ENCODE data around the gene FGF11. TPM values are rescaled to one million over a fixed set of nuclear protein-coding genes. Genes with fewer than 3 reads are reported as not detected.

The FGF11 gene
- total and polyA plus RNA-seq, 8 donors: 0.37 to 15.6 (median 1.7) TPM; not detected in 4

DNA sequence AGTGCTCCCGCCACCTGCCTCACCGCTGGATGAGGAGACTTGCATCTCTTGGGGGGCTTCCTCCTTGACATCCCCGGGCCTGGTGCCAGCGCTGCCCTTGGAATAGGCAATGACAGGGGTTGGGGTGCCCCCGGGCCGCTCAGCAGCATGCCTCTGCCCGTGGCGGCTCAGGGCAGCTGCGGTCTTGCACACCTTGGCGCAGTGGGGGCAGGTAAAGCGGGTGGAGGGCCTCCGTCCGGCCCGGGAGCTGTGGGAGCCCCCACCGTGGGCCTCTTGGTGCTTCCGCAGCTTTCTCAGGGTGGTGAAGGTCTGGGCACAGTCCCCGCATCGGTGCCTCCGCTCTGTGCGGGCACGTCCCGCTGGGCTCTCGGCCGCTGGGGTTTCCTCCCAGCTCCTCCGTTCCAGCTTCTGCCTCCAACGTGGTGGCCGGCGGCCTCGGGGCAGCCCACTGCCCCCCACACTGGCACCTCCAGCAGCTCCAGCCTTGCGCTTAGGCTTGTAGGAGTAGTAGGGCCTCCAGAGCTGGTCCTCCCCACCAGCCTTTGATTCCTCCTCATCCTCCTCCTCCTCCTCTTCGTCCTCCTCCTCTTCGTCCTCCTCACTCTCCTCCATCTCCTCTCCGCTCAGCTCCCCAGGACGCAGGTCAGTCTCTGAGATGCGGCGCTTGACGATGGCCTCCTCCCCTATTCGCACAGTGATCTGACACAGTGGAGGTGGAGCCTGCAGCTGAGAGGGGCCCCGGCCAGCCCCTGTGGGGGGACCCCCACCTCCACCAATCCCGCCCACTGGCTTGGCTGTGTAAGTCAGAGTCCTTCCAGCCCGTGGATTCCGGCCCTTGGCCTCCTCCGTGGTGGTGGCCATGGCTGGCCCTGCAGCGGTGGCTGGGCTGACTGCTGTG lies 23.4 kb downstream of the FGF11 start:
- Histone ChIP-seq H3K27me3 (no peaks in the 10 kb centered on the region), H3K36me3 (peaks cover 20 to 63% (median 54%) of the 10 kb centered on the region in 4 donors), H3K4me1 (peaks cover 7 to 23% (median 20%) of the 10 kb centered on the region in 4 donors), H3K27ac (no peak overlapping the region), H3K9me3 (no peaks in the 10 kb centered on the region), H3K4me3 (no peak overlapping the region)
- WGBS, 5 donors: 90 to 95% (median 92%) methylated on average over 28 to 44 of the region's 44 CpGs
- intact Hi-C loops (cut with DNase I; ENCODE audit: low total_unique reads): no loop called here
- DNase-seq: no peak
- no peak for TF ChIP-seq POLR2A (IDR thresholded peaks at IDR 0.05)
- TF ChIP-seq, protein P1, sequence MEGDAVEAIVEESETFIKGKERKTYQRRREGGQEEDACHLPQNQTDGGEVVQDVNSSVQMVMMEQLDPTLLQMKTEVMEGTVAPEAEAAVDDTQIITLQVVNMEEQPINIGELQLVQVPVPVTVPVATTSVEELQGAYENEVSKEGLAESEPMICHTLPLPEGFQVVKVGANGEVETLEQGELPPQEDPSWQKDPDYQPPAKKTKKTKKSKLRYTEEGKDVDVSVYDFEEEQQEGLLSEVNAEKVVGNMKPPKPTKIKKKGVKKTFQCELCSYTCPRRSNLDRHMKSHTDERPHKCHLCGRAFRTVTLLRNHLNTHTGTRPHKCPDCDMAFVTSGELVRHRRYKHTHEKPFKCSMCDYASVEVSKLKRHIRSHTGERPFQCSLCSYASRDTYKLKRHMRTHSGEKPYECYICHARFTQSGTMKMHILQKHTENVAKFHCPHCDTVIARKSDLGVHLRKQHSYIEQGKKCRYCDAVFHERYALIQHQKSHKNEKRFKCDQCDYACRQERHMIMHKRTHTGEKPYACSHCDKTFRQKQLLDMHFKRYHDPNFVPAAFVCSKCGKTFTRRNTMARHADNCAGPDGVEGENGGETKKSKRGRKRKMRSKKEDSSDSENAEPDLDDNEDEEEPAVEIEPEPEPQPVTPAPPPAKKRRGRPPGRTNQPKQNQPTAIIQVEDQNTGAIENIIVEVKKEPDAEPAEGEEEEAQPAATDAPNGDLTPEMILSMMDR (IDR thresholded peaks at IDR 0.05): no peak
- TF ChIP-seq POLR2AphosphoS5 (IDR thresholded peaks at IDR 0.05): no peak
- no peak for TF ChIP-seq EP300 (IDR thresholded peaks at IDR 0.05)

DNA sequence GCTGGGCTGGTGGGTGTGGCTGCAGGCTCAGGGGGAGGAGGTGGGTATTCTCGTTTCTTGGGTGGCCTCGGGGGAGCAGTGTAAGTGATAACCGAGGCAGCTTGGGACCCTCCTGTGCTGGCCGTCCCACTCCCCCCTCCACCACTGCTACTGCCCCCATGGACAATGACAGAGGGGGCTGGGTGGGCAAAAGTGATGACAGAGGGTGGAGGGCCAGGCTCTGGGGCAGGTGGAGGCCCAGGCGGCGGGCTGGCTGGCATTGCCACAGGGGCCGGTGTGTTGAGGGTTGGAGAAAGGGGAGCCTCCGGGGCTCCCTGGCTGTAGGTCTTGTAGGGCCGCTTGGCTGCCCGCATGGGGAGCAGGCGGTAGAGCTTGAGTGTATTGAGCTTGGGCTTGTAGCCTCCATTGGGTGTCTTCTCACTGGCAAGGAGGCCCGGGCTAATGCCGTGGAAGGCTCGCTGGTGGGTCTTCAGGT lies 24.1 kb downstream of the FGF11 start:
- no peaks in the 10 kb centered on the region for H3K27me3 ChIP-seq
- intact Hi-C loops (cut with DNase I; ENCODE audit: low total_unique reads): no loop called here
- no peak overlapping the region for H3K27ac ChIP-seq
- no peak overlapping the region for H3K4me3 ChIP-seq
- H3K36me3 ChIP-seq: peaks cover 20 to 63% (median 55%) of the 10 kb centered on the region in 4 donors
- 82 to 90% (median 87%) methylated on average over 11 to 14 of the region's 14 CpGs for WGBS, 5 donors
- no peak for DNase-seq
- H3K9me3 ChIP-seq: no peaks in the 10 kb centered on the region
- peaks cover 7 to 30% (median 24%) of the 10 kb centered on the region in 4 donors for H3K4me1 ChIP-seq
- TF ChIP-seq, protein P1 (IDR thresholded peaks at IDR 0.05): no peak
- no peak for TF ChIP-seq POLR2A (IDR thresholded peaks at IDR 0.05)
- no peak for TF ChIP-seq EP300 (IDR thresholded peaks at IDR 0.05)
- no peak for TF ChIP-seq POLR2AphosphoS5 (IDR thresholded peaks at IDR 0.05)

GRCh38 chr17:7464081-7464480 lies 24.8 kb downstream of the FGF11 start:
- Histone ChIP-seq H3K36me3 (peaks cover 20 to 63% (median 55%) of the 10 kb centered on the region in 4 donors), H3K4me3 (no peak overlapping the region), H3K27ac (no peak overlapping the region), H3K27me3 (no peaks in the 10 kb centered on the region), H3K9me3 (no peaks in the 10 kb centered on the region), H3K4me1 (peaks cover 7 to 36% (median 27%) of the 10 kb centered on the region in 4 donors)
- intact Hi-C loops (cut with DNase I; ENCODE audit: low total_unique reads): no loop called here
- DNase-seq: no peak
- 87 to 98% (median 92%) methylated on average over 7 to 9 of the region's 9 CpGs for WGBS, 5 donors
- TF ChIP-seq EP300 (IDR thresholded peaks at IDR 0.05): no peak
- no peak for TF ChIP-seq POLR2A (IDR thresholded peaks at IDR 0.05)
- TF ChIP-seq, protein P1 (IDR thresholded peaks at IDR 0.05): no peak
- TF ChIP-seq POLR2AphosphoS5 (IDR thresholded peaks at IDR 0.05): no peak

GRCh38 chr17:7465597-7466275 lies 26.4 kb downstream of the FGF11 start:
- WGBS, 5 donors: 83 to 92% (median 90%) methylated on average over 26 to 33 of the region's 33 CpGs
- Histone ChIP-seq H3K9me3 (no peaks in the 10 kb centered on the region), H3K36me3 (peaks cover 20 to 63% (median 55%) of the 10 kb centered on the region in 4 donors), H3K4me1 (peaks cover 18 to 53% (median 35%) of the 10 kb centered on the region in 4 donors), H3K27me3 (no peaks in the 10 kb centered on the region), H3K4me3 (no peak overlapping the region), H3K27ac (peak overlapping the region in 4 of 5 donors; percentile 38 to 70 (median 62))
- TF ChIP-seq EP300 (IDR thresholded peaks at IDR 0.05) (no peak), POLR2AphosphoS5 (IDR thresholded peaks at IDR 0.05) (no peak), POLR2A (IDR thresholded peaks at IDR 0.05) (no peak)
- TF ChIP-seq, protein P1 (IDR thresholded peaks at IDR 0.05): no peak
- intact Hi-C loops (cut with DNase I; ENCODE audit: low total_unique reads): no loop called here
- DNase-seq: no peak

All from stomach (tissue), 9 donors.